ENCODE results near the gene RHOF. TPM values are rescaled to one million over a fixed set of nuclear protein-coding genes. Genes with fewer than 3 reads are reported as not detected.

Gene RHOF
- total RNA-seq, 4 donors from 2014 or later = 3.2 to 20.4 (median 6.2) TPM

GRCh38 chr12:121828826-121829225 lies 35.3 kb upstream of the RHOF start:
- Histone ChIP-seq H3K9me3 (no peaks in the 10 kb centered on the region), H3K27ac (no peak overlapping the region), H3K4me1 (no peaks in the 10 kb centered on the region), H3K36me3 (peaks cover 39 to 93% (median 52%) of the 10 kb centered on the region in 3 donors), H3K4me3 (no peak overlapping the region), H3K27me3 (no peaks in the 10 kb centered on the region)
- no peak for DNase-seq
- TF ChIP-seq CTCF (IDR thresholded peaks at IDR 0.05) = no peak
- intact Hi-C loops (cut with DNase I) = no loop called here
- WGBS, 2 donors = 57 to 64% methylated on average over 6 to 9 of the region's 9 CpGs

- H3K27ac ChIP-seq = no peak overlapping the region
- intact Hi-C loops (cut with DNase I) = no loop called here
- no peaks in the 10 kb centered on the region for H3K27me3 ChIP-seq
- 80 to 90% methylated on average over 6 of the region's 8 CpGs for WGBS, 2 donors
- H3K36me3 ChIP-seq = peaks cover 44 to 98% (median 56%) of the 10 kb centered on the region in 3 donors
- H3K9me3 ChIP-seq = no peaks in the 10 kb centered on the region
- H3K4me3 ChIP-seq = no peak overlapping the region
- TF ChIP-seq POLR2A (IDR thresholded peaks at IDR 0.05) (no peak), CTCF (IDR thresholded peaks at IDR 0.05) (no peak)
- DNase-seq = no peak
- no peaks in the 10 kb centered on the region for H3K4me1 ChIP-seq
Observed at GRCh38 chr12:121828306-121828705, 34.8 kb upstream of the RHOF start.

- DNase-seq = no peak
- Histone ChIP-seq H3K27me3 (no peaks in the 10 kb centered on the region), H3K4me1 (no peaks in the 10 kb centered on the region), H3K9me3 (no peaks in the 10 kb centered on the region), H3K27ac (no peak overlapping the region), H3K4me3 (no peak overlapping the region), H3K36me3 (peaks cover 49 to 100% (median 63%) of the 10 kb centered on the region in 3 donors)
- 91 to 92% methylated on average over 19 to 24 of the region's 48 CpGs for WGBS, 2 donors
- TF ChIP-seq POLR2A (IDR thresholded peaks at IDR 0.05) = no peak
- no peak for TF ChIP-seq CTCF (IDR thresholded peaks at IDR 0.05)
- intact Hi-C loops (cut with DNase I) = no loop called here
Observed at GRCh38 chr12:121827351-121828099, 34.0 kb upstream of the RHOF start.

GRCh38 chr12:121826318-121827150 lies 33.0 kb upstream of the RHOF start:
- Histone ChIP-seq H3K27ac (no peak overlapping the region), H3K27me3 (no peaks in the 10 kb centered on the region), H3K4me3 (no peak overlapping the region), H3K4me1 (no peaks in the 10 kb centered on the region), H3K9me3 (no peaks in the 10 kb centered on the region), H3K36me3 (peaks cover 52 to 100% (median 64%) of the 10 kb centered on the region in 3 donors)
- no peak for TF ChIP-seq POLR2A (IDR thresholded peaks at IDR 0.05)
- TF ChIP-seq CTCF (IDR thresholded peaks at IDR 0.05) = no peak
- intact Hi-C loops (cut with DNase I) = no loop called here
- no peak for DNase-seq
- 88 to 89% methylated on average over 17 to 18 of the region's 18 CpGs for WGBS, 2 donors

- TF ChIP-seq CTCF (IDR thresholded peaks at IDR 0.05) (no peak), POLR2A (IDR thresholded peaks at IDR 0.05) (no peak)
- intact Hi-C loops (cut with DNase I) = no loop called here
- WGBS, 2 donors = 86 to 94% methylated on average over 4 to 14 of the region's 18 CpGs
- Histone ChIP-seq H3K9me3 (no peaks in the 10 kb centered on the region), H3K4me3 (no peak overlapping the region), H3K27me3 (no peaks in the 10 kb centered on the region), H3K36me3 (peaks cover 48 to 100% (median 63%) of the 10 kb centered on the region in 3 donors), H3K27ac (no peak overlapping the region), H3K4me1 (no peaks in the 10 kb centered on the region)
- DNase-seq = no peak
Observed at GRCh38 chr12:121825041-121825523, 31.6 kb upstream of the RHOF start.

Measured in esophagus squamous epithelium (tissue), 5 donors.